Breast epithelium (tissue), 3 donors: ENCODE measurements around the gene ALB.

Experiments
- CTCF ChIP-seq, 3 donors: fragments of 450-650 bp; IDR thresholded peaks; one replicate each; pipeline ENCODE4 v1.5.1; 2016 to 2017; ENCODE audit warnings: antibody characterized with exemption in 3 of 3, mild to moderate bottlenecking in 3 of 3, moderate library complexity in 3 of 3
- POLR2A ChIP-seq: fragments of 450-650 bp; IDR thresholded peaks from one replicate; pipeline ENCODE4 v1.6.1; 2016; ENCODE audit warnings: antibody characterized with exemption, mild to moderate bottlenecking, moderate library complexity

- TF ChIP-seq CTCF (IDR thresholded peaks at IDR 0.05) (no peak), POLR2A (no peak)
These were observed 1.1 kb downstream of the ALB start for GRCh38 chr4:73405138-73405537.
